Fibroblast of skin of scalp (primary cell): ENCODE data around the gene KCNG2.

Experiments used
- DNase-seq: peaks from one replicate; pipeline ENCODE4 v3.0.0-alpha.2; 2013

Gene KCNG2

DNA sequence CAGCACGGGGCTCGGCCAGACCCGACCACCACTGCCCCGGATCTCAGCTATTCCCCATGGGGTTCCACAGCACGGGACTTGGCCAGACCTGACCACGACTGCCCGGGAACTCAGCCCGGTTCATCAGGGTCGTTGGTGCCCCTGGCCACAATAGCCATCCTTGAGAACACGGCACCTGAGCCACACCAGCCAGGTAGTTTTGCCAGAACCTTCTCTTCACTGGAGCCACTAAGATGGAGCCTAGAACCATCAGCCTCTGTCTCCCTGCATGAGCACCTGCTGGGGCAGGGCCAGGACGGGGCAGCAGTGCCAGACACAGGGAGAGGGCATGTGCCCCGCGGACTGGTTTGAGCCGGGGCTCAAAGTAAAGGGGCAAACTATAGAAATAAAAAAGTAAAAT is 11.4 kb upstream of the KCNG2 start:
- DNase-seq, result no peak

DNA sequence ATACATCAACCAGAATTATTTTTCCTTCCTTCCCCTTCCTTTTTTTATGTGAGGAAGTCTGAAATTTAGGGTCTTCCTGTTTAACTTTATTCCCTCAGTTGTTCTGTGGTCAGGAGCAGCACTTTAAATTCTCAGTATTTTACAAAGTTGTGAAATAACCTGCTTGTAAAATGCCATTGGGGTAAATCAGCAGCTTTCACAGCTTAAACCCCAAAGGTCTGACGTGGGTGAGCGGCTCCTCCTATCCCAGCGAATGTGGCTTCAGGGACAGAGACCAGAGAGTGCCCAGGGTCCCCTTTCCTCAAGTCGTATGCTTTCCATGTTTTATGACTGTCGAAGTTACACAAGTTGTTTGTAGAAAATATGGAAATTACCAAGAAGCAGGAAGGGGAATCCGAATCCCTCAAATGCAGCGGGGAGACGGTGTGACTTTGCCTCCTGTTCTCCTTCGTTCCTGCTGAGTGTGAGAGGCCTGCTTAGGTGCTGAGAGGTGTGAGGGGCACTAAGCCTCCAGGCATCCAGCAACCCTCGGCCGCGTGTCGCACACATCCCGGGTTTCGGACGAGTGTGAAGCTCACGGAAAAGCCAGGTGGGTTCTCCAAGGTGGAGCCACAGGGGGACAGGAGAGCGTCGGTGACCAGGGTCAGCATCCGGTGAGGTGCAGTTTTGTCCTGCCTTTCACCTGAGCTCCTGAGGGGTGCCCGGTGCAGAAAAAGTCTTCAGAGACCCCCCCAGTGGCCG is 10.8 kb upstream of the KCNG2 start:
- peak; percentile 18 for DNase-seq

DNA sequence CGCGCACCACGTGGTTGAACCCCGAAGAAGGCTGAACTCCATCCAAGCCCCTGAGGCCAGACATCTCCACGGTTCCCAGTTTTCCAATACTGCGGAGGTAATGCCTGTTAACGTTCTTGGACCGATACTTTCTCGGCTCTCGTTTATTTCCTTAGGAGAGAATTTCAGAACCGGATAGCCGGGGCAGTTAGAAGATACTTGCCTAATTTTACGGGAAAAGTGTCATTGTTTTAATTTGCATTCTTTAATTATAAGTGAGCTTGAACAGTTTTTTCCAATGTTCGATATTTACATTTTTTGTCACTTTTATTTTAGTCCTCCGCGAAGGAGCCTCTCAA is 10.2 kb upstream of the KCNG2 start:
- no peak for DNase-seq

DNA sequence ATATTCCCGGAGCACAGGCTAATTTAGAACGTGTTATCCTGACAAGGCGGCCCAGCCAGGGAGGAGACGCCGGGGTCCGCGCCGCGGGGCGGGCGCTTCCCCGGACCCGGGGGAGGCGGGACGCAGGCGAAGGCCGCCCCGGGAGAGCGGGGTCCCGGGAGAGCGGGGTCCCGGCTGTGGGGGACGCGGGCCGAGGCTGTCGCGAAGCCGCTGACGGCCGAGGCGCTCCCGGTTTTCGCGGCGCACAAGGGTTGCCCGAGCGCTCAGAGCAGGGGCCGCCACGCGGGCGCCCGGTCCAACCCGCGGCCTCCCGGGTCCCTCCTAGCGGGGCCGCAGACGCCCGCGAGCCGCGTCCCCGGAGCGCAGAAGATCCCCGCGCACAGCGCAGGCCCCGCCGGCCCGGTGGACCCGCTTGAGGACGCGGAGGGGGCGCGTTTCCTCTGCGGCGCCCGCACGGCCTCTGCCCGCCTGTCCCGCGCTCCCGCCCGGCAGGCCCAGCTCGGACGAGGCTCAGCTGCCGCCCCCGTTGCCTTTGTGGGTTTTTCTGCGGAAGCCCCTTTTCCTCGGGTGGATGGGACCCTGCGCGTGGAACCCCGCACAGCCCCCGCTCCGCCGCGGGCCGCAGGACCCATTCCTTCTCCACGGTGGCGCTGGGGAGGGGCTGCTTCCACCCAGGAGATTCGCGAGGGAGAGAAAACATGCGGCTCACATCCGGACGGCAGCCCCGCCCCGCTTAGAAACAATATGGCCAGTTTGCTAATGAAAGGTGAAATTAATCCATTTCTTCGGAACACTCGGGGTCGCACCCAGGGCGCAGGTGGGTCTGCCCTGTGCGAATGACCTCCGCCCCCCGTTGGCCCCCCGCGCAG is 9.6 kb upstream of the KCNG2 start:
- no peak for DNase-seq

DNA sequence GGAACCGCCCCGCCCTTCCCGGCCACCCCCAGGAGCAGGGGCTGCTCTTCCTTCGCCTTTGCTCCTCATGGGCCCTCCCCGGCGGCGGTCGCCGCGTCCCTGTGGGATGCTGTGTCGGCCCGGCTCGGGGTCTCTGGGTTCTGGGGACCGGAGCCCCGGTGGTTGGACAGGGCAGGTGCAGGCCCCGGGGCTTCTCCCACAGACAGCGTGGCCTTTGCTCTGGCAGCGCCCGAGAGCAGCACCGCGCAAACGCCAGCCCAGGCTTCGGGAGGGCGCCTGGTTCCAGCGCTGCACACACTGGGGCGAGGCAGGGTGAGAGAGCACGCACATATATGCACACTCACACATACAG is 9.0 kb upstream of the KCNG2 start:
- no peak for DNase-seq

DNA sequence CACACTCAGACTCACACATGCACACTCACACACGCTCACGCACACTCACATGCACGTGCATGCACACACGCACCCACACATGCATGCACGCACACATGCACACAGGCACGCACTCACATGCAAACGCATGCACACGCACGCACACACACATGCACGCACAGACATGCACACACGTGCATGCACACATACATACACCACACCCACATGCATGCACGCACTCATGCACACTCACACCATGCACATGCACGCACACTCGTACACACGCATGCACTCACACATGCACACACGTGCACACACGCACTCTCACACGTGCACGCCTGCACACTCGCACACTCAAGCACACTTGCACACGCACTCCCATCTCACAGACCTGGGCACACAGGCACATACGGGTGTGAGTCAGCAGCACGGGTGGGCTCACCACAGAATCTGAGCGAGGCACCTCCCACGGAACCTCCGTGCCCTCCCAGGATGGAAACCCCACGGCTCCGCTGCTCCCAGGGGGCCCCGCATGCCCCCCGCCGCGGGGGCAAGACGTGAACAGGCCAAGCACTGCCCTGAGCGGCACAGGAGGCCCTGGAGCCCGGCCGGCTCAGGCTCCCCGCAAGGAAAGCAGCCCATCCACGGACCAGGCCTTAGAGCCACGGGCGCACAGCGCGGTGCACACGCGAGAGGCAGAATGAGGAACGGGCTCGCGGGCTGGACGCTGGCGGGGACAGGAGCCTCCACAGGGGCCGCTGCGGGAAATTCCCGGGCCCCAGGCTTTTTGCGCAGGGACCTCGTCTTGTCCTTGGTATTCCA is 8.4 kb upstream of the KCNG2 start:
- no peak for DNase-seq

DNA sequence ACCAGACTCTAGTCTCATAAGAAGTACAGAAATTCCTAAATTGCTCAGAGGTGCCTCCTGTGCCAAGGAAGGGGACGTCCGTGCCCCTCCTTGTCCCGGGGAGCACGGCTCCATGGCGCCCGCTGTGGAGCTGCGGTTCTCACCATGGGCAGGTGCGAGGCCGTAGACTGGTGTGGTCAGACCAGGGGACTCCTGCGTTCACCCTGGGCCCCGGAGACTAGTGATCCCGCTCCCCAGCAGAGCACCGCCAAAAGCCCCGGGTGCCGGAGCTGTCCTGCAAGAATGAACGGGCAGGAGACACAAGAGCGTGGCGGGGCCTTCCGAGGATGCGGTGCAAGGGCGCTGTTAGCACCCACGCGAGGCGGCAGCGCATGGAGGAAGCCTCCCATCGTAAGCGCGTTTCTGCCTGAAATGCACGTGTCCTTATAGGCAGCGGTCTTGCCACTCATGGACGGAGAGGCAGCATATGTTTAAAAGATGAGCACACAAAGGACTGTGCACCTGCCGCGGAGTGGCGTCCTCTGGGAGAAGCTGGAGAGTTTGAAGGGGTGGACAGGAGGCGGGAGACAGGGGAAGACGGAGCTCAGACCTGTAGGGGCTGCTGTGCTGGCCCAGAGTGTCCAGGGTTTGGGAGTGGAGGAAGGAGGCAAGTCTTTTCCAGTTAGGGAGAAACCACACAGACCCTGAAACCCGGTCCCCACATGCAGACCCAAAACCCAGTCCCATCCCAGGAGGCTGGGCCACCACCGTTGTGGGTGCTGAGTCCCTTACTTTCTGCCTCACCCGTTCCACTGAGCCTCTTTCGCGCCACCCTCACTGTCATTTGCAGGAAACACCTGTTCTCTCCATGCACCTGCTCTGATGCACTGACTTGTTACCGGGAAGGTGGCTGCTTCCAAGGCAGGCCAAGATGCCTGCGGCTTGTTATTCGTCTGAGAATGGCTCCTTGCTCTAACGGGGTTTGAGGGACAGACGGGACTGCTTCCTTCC is 7.5 kb upstream of the KCNG2 start:
- DNase-seq, result no peak

DNA sequence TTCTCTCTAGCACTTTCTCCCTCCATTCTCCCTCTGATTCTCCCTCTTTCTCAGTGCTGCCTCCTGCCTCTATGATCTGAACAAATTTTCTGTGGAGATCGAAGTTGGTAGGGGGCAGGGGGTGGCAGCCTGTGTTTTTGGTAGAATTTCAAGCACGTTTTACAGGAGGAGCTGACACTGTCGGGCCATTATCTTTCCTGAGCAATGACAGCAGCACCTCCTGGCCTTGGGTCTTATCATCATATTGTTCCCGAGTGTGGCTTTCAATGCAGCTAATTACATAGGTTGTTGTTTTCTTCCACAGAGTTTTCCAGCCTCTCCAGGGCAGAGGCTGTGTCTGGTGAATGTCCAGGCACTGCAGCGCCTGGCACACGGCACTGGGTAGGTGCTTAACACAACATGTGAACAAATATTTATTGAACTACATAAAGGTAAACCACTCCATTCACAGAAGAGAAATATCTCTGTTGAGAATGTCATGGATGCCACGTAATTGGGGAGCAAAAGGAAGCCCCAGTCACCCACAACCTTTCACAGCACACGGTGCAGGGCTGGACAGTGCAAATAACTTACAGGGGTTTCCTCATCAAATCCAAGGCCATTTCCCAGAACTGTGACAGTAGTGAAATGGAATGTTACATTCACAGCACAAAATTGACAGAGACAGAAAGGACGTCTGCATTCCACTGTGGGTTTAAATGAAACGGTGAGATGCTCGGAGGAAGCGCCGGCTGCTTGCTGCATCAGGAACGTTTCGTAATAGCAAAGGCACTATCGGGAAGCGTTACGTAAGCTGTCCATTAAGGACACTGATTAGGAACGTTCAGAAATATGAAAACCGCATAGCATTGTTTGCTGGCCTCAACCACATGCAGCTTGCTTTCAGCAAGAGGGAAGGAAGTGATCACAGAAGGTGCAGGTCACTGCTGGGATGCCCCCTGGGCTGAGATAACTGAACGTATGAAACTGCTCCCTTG is 6.5 kb upstream of the KCNG2 start:
- peak; percentile 90 for DNase-seq

DNA sequence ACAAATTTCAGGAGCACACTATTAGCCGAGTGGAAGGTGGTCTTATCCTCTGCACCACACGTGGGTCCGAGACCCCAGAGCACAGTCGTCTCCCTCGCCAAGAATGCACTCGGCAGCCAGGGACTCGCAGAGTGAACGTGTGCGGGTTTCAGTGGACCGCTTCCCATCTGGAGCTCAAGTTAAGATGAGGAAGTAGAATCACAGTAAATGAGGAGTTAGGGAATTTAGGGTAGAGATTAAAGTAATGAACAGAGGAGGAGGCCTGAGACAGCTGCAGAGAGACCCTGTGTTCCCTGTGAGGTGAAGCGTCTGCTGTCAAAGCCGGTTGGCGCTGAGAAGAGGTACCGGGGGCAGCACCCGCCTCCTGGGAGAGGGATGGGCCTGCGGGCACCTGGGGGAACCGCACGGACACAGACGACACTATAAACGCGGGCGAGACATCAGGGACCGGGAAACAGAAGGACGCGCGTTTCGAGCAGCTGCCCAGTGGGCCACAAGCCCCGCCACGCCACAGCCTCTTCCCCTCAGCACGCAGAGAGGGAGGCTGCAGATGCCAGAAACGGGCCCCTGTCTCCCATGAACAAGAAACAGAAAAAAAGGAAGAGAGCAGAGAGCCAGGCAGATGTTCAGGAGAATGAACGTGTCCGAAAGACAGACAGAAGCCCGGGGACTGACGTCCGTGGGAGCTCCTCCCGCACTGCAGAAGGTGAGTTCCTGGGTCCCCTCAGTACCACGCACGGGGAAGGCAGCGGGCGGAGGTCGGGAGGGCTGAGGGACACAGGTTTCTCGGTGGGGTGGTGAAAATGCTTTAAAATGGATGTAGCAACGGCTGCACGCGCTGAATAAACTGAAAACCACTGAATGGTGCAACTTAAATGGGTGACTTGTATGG is 5.4 kb upstream of the KCNG2 start:
- DNase-seq, result no peak

DNA sequence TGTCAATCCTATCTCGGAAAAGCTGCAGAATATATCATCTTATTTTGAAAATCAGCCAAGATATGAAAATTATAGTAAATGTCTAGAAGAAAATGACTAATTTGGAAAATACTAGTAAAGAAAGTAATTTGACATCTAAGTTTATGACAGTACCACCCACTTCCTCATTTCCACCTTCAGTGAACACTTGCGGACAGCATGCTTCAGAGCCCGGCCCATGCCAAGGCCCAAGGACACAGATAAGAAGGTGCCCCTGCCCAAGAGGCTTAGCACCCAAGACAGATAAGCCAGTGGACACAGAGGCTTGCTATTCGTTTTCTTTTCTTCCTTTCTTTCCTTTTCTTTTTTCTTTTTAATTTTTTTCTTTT is 4.8 kb upstream of the KCNG2 start:
- DNase-seq, result no peak

DNA sequence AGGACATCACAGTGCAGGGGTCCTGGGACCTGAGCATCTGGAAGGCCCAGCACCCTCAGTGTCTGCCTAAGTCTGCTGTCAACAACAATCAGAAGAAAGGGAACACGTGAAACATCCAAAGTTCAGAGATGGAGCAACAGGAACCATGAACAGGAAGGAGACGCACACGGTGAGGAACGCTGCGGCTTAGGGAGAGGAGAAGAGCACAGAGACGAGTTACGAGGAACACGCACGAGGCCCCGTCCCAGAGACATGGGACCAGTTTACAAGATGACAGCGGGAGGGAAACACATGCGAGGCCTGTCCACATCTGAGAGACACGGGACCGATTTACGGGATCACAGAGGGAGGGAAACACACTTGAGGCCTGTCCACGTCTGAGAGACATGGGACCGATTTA is 2.9 kb upstream of the KCNG2 start:
- DNase-seq, result no peak

DNA sequence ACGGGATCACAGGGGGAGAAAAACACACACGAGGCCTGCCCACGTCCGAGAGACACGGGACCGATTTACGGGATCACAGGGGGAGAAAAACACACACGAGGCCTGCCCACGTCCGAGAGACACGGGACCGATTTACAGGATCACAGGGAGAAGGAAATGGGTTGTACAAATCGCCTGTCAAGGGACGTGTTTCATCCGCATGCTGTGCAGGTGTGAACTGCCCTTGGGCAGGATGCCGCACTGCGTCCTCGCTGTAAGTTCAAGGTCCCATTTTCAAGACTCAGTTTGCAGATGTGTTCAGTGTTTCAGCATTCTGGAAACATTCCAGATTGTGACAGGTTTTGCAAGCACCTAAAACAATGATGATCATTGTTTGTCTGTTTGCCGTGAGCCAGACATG is 2.3 kb upstream of the KCNG2 start:
- DNase-seq, result no peak

DNA sequence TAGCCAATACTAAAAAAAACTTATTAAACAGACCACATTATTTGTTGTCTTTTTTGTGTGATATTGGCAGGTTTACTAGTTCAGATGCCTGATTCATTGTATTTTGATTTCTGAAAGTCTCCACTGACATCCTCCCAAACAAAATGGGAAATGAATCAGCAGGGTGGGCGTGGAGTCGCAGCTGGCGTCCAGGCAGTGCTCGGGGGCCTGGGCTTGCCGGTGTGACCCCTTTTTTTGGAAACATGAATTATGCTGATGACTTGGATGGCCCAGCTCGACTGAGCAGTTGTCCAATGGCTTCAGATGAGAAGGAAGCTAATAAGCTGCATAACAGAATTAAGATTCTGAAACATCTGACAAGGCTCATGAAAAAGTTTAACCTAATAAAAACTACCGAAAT is 1.7 kb upstream of the KCNG2 start:
- DNase-seq, result no peak

DNA sequence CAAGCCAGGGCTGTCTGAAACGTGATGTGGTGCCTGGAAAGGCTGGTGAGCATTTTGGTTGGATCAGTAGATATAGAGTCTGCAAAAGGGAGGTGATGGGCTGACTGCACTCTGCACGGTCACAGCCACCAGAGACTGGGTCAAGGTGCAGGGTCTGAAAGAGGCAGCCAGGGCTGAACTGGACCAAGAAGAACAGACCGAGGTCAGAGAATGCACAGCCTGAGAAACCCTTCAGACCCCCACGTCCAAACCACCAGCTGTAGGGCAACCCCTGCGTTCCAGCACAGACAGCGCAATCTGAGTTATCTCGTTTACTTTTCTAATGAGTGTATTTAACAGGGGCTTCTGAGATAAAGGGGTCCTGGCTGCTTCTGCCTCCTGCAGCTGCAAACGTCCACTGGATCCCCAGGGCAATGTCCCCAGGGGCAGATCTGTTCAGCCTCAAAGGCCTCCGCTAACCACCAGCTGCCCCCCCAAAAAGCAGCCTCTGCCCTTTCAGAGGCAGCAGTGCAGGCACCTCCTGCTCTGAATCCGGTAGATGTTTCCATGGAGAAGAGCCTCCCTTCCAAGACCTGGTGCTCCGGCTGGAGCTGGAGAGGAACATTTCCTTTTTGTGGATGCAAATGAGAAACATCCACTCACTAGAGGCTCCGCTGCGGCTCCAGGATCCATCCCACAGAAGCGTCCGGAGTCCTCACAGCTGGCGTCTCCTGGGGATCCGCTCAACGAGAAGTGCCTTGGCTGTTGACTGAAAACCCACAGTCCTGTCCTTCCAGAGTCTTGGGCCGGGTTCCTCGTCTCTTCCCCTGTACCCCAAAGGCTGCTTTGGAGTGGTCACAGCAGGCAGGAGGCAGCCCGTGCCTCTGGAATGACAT is 970 bp upstream of the KCNG2 start:
- DNase-seq, result no peak

DNA sequence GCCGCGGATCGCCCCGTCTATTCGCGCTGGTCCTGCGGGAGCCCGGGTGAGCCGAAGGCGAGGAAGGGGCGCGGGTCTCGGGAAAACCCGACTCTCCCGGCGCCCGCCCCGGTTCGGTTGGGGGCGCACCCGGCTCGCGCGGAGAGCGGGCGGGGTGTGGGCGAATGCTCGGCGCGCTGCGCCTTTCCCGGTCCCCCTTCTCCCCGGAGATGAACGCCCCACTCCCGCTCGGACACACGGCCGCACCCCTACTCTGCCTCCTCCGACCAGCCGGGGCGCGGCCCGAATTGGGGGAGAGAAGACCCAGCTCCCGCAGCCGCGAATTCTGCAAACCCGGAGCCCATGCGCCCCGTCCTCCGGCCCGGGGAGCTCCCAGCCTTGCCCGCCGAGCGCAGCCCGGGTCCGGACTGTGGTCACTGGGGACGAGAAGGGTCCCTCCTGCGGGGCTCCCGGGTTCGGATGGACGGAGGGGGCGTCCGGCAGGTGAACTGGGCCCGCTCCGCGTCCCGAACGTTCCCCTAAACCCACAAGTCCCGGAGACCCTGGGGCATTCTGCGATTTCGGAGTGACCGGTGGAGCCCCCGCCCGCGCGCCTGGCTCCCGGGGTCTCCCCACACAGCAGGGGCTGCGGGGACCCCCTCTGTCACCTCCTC is 734 bp downstream of the KCNG2 start:
- DNase-seq, result no peak

DNA sequence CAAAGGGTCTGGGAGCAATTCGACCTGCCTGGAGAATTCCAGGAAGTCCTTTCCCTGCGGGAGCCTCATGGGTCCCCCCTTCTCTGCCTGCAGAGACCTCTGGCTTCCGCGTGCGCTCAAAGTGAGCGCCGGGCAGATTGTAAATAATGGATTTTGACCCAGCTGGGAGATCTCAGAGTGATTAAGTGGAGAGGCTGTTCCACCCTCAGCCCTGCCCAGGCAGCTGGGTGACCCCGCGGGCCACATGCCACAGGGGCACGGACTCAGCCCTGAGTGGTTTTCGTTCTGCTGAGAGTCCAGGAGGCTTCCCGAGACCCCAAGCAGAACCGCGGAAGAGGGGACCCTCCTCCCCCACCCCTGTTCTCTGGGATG is 1.2 kb downstream of the KCNG2 start:
- DNase-seq, result no peak

DNA sequence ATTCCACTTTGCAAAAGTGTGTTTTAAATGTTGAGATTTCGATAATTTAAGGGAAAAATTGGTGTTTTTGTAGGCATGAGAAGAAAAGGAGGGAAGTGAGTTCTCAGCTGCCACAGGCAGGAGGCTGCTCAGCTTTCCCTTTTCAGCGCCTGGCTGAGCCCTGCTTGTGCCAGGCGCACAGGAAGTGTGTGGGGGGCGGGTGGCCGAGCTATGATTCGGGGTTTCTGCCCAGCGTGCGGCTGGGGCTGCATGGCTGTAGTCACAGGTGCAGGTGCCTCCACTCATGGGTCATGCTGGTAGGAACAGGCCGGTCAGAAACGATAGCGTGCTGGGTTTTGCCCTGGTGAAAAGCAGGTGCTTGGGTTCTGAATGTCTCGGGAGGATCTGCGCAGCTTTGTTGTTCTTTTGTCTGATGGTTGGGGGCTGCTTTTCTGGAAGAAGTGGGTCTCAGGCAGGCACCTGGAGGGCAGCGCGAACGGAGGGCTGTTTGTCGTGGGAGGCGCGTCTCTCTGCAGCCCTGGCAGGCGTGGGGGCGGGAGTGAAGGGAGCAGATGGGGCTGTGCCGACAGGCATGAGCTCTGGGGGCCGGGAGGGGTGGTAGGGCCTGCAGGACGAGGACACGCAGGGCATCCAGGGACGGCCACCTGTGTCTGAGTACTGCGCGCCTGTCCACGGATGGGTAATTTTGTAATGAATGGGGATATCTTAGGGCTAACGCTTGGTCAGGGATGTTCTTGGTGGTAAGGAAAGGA is 2.1 kb downstream of the KCNG2 start:
- no peak for DNase-seq
